T-helper 22 cell (primary cell): ENCODE results near the gene KRT38.
A peak's percentile ranks its signal among the peaks of the same experiment; 100 is the strongest.

Experiments used
- DNase-seq: peaks from one replicate; pipeline ENCODE4 v3.0.0-alpha.2; 2020; ENCODE audit warnings: low read depth

Gene KRT38

GRCh38 chr17:41421617-41422016 lies 19.2 kb downstream of the KRT38 start:
- no peak for DNase-seq

- no peak for DNase-seq
These were observed 19.7 kb downstream of the KRT38 start for GRCh38 chr17:41421116-41421515.

- no peak for DNase-seq
These were observed 20.6 kb downstream of the KRT38 start for GRCh38 chr17:41420134-41420533.

GRCh38 chr17:41419716-41420115 lies 21.1 kb downstream of the KRT38 start:
- DNase-seq, result no peak

GRCh38 chr17:41418116-41418860 lies 22.5 kb downstream of the KRT38 start:
- DNase-seq, result no peak

GRCh38 chr17:41417576-41418015 lies 23.2 kb downstream of the KRT38 start:
- no peak for DNase-seq

GRCh38 chr17:41417127-41417526 lies 23.7 kb downstream of the KRT38 start:
- no peak for DNase-seq

- DNase-seq, result no peak
These were observed 24.3 kb downstream of the KRT38 start for GRCh38 chr17:41416479-41416878.

- DNase-seq, result no peak
These were observed 24.9 kb downstream of the KRT38 start for GRCh38 chr17:41415833-41416335.

- no peak for DNase-seq
These were observed 25.4 kb downstream of the KRT38 start for GRCh38 chr17:41415411-41415810.

- DNase-seq, result no peak
These were observed 26.8 kb downstream of the KRT38 start for GRCh38 chr17:41413982-41414381.

GRCh38 chr17:41413353-41413957 lies 27.3 kb downstream of the KRT38 start:
- no peak for DNase-seq

- DNase-seq, result no peak
These were observed 29.5 kb downstream of the KRT38 start for GRCh38 chr17:41411072-41411840.

GRCh38 chr17:41407226-41407625 lies 33.6 kb downstream of the KRT38 start:
- no peak for DNase-seq

GRCh38 chr17:41406205-41406604 lies 34.6 kb downstream of the KRT38 start:
- no peak for DNase-seq

GRCh38 chr17:41404024-41404671 lies 36.6 kb downstream of the KRT38 start:
- peak; percentile 20 for DNase-seq

GRCh38 chr17:41403404-41404023 lies 37.3 kb downstream of the KRT38 start:
- no peak for DNase-seq

- no peak for DNase-seq
These were observed 38.6 kb downstream of the KRT38 start for GRCh38 chr17:41402161-41402560.

- no peak for DNase-seq
These were observed 43.7 kb downstream of the KRT38 start, which contains the start of gene KRT31 for GRCh38 chr17:41396996-41397660. Gene KRT31 (minus strand): TSS chr17:41397608. CDS start chr17:41397539, 69 bp downstream.

GRCh38 chr17:41396340-41396739 lies 44.4 kb downstream of the KRT38 start:
- no peak for DNase-seq

- DNase-seq, result no peak
These were observed 45.2 kb downstream of the KRT38 start for GRCh38 chr17:41395611-41396010.
